Measurements from ENCODE around the gene CMTM8.

Gene CMTM8

GRCh38 chr3:32419742-32420125 is 181.3 kb downstream of the CMTM8 start:
- no peak for DNase-seq

All from NCI-H2029 (cell line).